Measurements from ENCODE around the gene NISCH.
A peak's percentile ranks its signal among the peaks of the same experiment; 100 is the strongest.

DNA sequence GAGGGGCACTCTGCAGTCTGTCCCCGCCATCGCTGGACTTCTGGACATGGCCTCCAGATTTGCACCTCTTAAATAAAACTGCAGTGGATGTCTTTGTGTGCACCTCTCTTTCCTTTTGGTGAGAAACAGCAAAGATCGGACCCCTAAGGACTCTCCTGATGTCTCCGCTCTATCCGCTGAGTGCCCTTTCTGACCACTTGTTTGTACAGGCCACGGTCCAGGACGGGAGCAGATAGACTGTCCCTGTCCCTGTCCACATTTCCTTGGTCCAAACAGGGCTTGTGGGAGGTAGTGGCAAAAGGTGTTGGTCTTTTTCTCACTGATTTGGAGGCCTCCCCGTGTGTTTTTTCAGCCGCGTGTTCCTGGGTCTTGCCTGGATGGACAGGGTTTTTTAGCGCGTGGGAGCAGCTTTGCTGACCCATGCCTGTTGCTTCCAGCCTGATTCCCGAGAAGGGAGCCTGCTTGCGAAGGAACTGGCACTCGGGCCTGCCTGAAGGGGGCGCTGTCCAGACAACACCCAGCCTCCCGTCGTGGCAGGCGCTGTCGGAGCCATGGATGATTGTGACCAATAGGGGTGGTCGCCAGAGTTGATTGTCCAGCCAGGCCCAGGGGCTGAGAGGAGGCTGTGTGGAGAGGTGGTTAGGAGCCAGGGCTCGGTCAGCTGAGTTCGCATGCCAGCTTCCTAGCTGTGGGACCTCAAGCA, 26.6 kb downstream of the NISCH start:
- TF ChIP-seq EZH2 (IDR thresholded peaks at IDR 0.05; ENCODE audit: low read length): no peak
- TF ChIP-seq, protein P1, sequence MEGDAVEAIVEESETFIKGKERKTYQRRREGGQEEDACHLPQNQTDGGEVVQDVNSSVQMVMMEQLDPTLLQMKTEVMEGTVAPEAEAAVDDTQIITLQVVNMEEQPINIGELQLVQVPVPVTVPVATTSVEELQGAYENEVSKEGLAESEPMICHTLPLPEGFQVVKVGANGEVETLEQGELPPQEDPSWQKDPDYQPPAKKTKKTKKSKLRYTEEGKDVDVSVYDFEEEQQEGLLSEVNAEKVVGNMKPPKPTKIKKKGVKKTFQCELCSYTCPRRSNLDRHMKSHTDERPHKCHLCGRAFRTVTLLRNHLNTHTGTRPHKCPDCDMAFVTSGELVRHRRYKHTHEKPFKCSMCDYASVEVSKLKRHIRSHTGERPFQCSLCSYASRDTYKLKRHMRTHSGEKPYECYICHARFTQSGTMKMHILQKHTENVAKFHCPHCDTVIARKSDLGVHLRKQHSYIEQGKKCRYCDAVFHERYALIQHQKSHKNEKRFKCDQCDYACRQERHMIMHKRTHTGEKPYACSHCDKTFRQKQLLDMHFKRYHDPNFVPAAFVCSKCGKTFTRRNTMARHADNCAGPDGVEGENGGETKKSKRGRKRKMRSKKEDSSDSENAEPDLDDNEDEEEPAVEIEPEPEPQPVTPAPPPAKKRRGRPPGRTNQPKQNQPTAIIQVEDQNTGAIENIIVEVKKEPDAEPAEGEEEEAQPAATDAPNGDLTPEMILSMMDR (optimal IDR thresholded peaks at IDR 0.05 in 1 of 3, IDR thresholded peaks at IDR 0.05 in 1 of 3, conservative IDR thresholded peaks at IDR 0.05 in 1 of 3; ENCODE audit: extremely low read depth in 1 of 3, insufficient read depth in 2 of 3, low read length in 3 of 3): peak in 1 of 3 experiments; percentile 62
